Measurements from ENCODE around the gene ZP3.

Gene ZP3

GRCh38 chr7:76424413-76425111 lies at the start of gene ZP3:
Gene ZP3 (plus strand): TSS chr7:76424950. CDS start chr7:76424965, 15 bp downstream.
- Histone ChIP-seq H3K36me3 (no peaks in the 10 kb centered on the region), H3K27me3 (no peaks in the 10 kb centered on the region), H3K27ac (no peak within 1 kb of the TSS), H3K4me1 (ENCODE audit: control insufficient read depth in 1 of 2, insufficient read depth in 1 of 2, low read depth in 1 of 2, low read length in 1 of 2) (peaks cover 4 to 6% of the 10 kb centered on the region in 2 experiments), H3K4me3 (ENCODE audit: low read depth in 1 of 2, low read length in 1 of 2) (no peak within 1 kb of the TSS), H3K9me3 (no peaks in the 10 kb centered on the region)
- TF ChIP-seq, protein P1, sequence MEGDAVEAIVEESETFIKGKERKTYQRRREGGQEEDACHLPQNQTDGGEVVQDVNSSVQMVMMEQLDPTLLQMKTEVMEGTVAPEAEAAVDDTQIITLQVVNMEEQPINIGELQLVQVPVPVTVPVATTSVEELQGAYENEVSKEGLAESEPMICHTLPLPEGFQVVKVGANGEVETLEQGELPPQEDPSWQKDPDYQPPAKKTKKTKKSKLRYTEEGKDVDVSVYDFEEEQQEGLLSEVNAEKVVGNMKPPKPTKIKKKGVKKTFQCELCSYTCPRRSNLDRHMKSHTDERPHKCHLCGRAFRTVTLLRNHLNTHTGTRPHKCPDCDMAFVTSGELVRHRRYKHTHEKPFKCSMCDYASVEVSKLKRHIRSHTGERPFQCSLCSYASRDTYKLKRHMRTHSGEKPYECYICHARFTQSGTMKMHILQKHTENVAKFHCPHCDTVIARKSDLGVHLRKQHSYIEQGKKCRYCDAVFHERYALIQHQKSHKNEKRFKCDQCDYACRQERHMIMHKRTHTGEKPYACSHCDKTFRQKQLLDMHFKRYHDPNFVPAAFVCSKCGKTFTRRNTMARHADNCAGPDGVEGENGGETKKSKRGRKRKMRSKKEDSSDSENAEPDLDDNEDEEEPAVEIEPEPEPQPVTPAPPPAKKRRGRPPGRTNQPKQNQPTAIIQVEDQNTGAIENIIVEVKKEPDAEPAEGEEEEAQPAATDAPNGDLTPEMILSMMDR (IDR thresholded peaks at IDR 0.05): no peak

- TF ChIP-seq, protein P1 (IDR thresholded peaks at IDR 0.05): no peak
- Histone ChIP-seq H3K27ac (no peak overlapping the region), H3K36me3 (no peaks in the 10 kb centered on the region), H3K27me3 (no peaks in the 10 kb centered on the region), H3K4me3 (ENCODE audit: low read depth in 1 of 2, low read length in 1 of 2) (no peak overlapping the region), H3K9me3 (no peaks in the 10 kb centered on the region), H3K4me1 (ENCODE audit: control insufficient read depth in 1 of 2, insufficient read depth in 1 of 2, low read depth in 1 of 2, low read length in 1 of 2) (peaks cover 20 to 24% of the 10 kb centered on the region in 2 experiments)
Measured at GRCh38 chr7:76375251-76375650, 49.5 kb upstream of the ZP3 start.

DNA sequence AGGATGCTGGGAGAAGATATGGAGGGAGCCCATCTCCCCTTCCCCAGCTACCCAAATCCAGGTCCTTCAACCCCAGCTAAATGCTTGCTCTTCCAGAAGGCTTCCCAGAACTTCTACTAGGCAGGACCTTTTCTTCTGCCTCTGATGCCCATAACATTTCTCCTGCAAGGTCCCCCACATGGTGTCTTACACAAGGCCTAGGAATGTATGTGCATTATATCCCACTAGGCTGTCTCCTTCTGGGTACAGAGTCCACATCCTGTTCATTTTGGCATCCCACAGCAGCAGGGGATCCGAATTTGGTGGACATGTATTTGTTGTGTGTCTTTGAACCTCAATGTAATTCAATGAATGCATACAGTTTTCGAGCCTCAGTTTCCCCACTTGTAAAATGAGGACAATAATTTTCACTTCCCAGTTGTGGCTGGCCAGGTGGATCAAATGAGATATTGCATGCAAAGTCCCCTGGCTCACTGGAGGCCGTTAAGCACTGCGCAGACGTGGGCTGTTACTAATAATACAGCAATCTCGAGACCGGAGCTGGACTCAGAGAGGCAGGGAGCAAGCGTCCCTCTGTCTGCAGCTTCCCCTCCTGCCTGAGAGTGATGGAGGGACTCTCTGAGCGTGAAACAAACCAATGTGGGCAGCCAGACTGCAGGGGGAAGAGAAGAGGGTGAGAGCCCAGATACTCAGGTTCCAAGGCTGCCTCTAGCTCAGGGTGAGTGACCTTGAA lies 47.4 kb upstream of the ZP3 start:
- TF ChIP-seq, protein P1 (IDR thresholded peaks at IDR 0.05): no peak
- H3K27ac ChIP-seq: no peak overlapping the region

GRCh38 chr7:76380623-76380966 lies 44.2 kb upstream of the ZP3 start:
- peaks cover 20 to 26% of the 10 kb centered on the region in 2 experiments for H3K4me1 ChIP-seq (ENCODE audit: control insufficient read depth in 1 of 2, insufficient read depth in 1 of 2, low read depth in 1 of 2, low read length in 1 of 2)
- peak overlapping the region; percentile 83 for H3K27ac ChIP-seq
- no peaks in the 10 kb centered on the region for H3K36me3 ChIP-seq
- peak overlapping the region; percentile 48 to 65 for H3K4me3 ChIP-seq (ENCODE audit: low read depth in 1 of 2, low read length in 1 of 2)
- H3K27me3 ChIP-seq: no peaks in the 10 kb centered on the region
- no peaks in the 10 kb centered on the region for H3K9me3 ChIP-seq
- TF ChIP-seq, protein P1 (IDR thresholded peaks at IDR 0.05): no peak

More for the DNA sequence above, 47.4 kb upstream of the ZP3 start:
- no peaks in the 10 kb centered on the region for H3K27me3 ChIP-seq
- no peak overlapping the region for H3K4me3 ChIP-seq (ENCODE audit: low read depth in 1 of 2, low read length in 1 of 2)
- H3K4me1 ChIP-seq (ENCODE audit: control insufficient read depth in 1 of 2, insufficient read depth in 1 of 2, low read depth in 1 of 2, low read length in 1 of 2): peaks cover 28 to 36% of the 10 kb centered on the region in 2 experiments
- no peaks in the 10 kb centered on the region for H3K36me3 ChIP-seq
- H3K9me3 ChIP-seq: no peaks in the 10 kb centered on the region

- Histone ChIP-seq H3K9me3 (no peaks in the 10 kb centered on the region), H3K4me1 (ENCODE audit: control insufficient read depth in 1 of 2, insufficient read depth in 1 of 2, low read depth in 1 of 2, low read length in 1 of 2) (peaks cover 20 to 26% of the 10 kb centered on the region in 2 experiments), H3K36me3 (no peaks in the 10 kb centered on the region), H3K27me3 (no peaks in the 10 kb centered on the region), H3K27ac (peak overlapping the region; percentile 83), H3K4me3 (ENCODE audit: low read depth in 1 of 2, low read length in 1 of 2) (no peak overlapping the region)
- TF ChIP-seq, protein P1 (IDR thresholded peaks at IDR 0.05): no peak
Measured at GRCh38 chr7:76381814-76382213, 42.9 kb upstream of the ZP3 start.

All from neutrophil (primary cell).